ENCODE results near the gene FOXM1. TPM values are rescaled to one million over a fixed set of nuclear protein-coding genes. Genes with fewer than 3 reads are reported as not detected.

The FOXM1 gene
- total and polyA plus RNA-seq, 2 of the 13 experiments (the other 11 are each of a cell fraction or from before 2014, with no cell fraction given) = 17.1 to 25.9 TPM

DNA sequence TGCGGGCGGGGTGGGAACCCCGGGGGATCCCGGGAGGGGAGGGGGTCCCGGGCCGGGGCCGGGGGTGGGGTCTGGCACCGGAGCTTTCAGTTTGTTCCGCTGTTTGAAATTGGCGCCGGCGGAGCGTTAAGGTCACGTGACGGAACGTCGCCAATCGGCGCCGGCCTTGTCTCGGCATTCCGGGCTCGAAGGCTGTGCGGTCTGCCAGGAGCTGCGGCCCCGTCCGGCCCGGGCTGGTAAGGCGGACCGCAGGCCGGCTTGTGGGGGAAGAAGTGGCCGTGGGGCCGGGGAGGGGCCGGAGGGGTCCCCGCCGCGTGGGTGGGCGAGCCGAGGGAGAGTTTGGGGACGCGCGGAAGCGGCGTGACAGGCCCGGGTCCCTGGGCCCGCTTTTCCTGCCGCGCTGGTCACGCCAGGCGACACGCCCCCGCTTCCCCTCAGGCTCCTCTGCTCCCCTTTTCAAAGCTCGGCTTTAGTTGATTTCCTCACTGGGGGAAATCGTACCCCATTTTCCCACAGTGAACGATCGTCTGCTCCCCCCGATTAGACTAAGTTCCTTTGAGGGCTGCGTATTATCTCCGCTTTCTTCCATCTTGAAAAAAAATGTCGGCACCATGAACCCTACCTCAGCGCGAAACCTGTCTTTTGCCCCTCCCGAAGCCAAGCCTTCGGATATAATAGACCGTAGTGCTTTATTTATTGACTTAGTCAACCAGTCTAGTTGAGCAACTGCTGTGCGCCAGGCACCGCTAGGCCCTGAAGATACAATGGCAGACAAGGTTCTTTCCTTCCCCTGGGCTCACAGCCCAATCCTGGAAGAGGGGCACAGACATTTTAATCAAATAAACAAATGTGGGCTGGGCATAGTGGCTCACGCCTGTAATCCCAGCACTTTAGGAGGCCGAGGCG lies at the start of gene FOXM1, which contains the start of gene RHNO1 (continued):
- TF ChIP-seq TSC22D2 (CRISPR knock-in tag; IDR thresholded peaks at IDR 0.05; ENCODE audit: borderline replicate concordance) (0 out of 2 replicates have a peak, but pooled peaks have one; percentile 35), ZNF713 (CRISPR knock-in tag; IDR thresholded peaks at IDR 0.05) (0 out of 2 replicates have a peak, but pooled peaks have one; percentile 63), TAF1 (CRISPR knock-in tag; IDR thresholded peaks at IDR 0.05) (peak; percentile 79), PPARG (CRISPR knock-in tag; conservative IDR thresholded peaks at IDR 0.05) (no peak), ZNF256 (CRISPR knock-in tag; conservative IDR thresholded peaks at IDR 0.05) (no peak), CCDC6 (CRISPR knock-in tag; IDR thresholded peaks at IDR 0.05) (0 out of 2 replicates have a peak, but pooled peaks have one; percentile 51), SOX5 (CRISPR knock-in tag; IDR thresholded peaks at IDR 0.05; ENCODE audit: borderline replicate concordance) (peak; percentile 8; the same call in 1 of the 2 replicates), KAT7 (CRISPR knock-in tag; IDR thresholded peaks at IDR 0.05; ENCODE audit: borderline replicate concordance) (peak; percentile 40; the same call in 1 of the 2 replicates), ZNF44 (CRISPR knock-in tag; IDR thresholded peaks at IDR 0.05) (no peak)
- TF ChIP-seq, protein P1, sequence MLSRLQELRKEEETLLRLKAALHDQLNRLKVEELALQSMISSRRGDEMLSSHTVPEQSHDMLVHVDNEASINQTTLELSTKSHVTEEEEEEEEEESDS (CRISPR knock-in tag; IDR thresholded peaks at IDR 0.05; ENCODE audit: borderline replicate concordance) = peak; percentile 46; the same call in 1 of the 2 replicates
- TF ChIP-seq, protein P2, sequence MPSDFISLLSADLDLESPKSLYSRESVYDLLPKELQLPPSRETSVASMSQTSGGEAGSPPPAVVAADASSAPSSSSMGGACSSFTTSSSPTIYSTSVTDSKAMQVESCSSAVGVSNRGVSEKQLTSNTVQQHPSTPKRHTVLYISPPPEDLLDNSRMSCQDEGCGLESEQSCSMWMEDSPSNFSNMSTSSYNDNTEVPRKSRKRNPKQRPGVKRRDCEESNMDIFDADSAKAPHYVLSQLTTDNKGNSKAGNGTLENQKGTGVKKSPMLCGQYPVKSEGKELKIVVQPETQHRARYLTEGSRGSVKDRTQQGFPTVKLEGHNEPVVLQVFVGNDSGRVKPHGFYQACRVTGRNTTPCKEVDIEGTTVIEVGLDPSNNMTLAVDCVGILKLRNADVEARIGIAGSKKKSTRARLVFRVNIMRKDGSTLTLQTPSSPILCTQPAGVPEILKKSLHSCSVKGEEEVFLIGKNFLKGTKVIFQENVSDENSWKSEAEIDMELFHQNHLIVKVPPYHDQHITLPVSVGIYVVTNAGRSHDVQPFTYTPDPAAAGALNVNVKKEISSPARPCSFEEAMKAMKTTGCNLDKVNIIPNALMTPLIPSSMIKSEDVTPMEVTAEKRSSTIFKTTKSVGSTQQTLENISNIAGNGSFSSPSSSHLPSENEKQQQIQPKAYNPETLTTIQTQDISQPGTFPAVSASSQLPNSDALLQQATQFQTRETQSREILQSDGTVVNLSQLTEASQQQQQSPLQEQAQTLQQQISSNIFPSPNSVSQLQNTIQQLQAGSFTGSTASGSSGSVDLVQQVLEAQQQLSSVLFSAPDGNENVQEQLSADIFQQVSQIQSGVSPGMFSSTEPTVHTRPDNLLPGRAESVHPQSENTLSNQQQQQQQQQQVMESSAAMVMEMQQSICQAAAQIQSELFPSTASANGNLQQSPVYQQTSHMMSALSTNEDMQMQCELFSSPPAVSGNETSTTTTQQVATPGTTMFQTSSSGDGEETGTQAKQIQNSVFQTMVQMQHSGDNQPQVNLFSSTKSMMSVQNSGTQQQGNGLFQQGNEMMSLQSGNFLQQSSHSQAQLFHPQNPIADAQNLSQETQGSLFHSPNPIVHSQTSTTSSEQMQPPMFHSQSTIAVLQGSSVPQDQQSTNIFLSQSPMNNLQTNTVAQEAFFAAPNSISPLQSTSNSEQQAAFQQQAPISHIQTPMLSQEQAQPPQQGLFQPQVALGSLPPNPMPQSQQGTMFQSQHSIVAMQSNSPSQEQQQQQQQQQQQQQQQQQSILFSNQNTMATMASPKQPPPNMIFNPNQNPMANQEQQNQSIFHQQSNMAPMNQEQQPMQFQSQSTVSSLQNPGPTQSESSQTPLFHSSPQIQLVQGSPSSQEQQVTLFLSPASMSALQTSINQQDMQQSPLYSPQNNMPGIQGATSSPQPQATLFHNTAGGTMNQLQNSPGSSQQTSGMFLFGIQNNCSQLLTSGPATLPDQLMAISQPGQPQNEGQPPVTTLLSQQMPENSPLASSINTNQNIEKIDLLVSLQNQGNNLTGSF (CRISPR knock-in tag; IDR thresholded peaks at IDR 0.05) = 0 out of 2 replicates have a peak, but pooled peaks have one; percentile 51
- TF ChIP-seq, protein P3, sequence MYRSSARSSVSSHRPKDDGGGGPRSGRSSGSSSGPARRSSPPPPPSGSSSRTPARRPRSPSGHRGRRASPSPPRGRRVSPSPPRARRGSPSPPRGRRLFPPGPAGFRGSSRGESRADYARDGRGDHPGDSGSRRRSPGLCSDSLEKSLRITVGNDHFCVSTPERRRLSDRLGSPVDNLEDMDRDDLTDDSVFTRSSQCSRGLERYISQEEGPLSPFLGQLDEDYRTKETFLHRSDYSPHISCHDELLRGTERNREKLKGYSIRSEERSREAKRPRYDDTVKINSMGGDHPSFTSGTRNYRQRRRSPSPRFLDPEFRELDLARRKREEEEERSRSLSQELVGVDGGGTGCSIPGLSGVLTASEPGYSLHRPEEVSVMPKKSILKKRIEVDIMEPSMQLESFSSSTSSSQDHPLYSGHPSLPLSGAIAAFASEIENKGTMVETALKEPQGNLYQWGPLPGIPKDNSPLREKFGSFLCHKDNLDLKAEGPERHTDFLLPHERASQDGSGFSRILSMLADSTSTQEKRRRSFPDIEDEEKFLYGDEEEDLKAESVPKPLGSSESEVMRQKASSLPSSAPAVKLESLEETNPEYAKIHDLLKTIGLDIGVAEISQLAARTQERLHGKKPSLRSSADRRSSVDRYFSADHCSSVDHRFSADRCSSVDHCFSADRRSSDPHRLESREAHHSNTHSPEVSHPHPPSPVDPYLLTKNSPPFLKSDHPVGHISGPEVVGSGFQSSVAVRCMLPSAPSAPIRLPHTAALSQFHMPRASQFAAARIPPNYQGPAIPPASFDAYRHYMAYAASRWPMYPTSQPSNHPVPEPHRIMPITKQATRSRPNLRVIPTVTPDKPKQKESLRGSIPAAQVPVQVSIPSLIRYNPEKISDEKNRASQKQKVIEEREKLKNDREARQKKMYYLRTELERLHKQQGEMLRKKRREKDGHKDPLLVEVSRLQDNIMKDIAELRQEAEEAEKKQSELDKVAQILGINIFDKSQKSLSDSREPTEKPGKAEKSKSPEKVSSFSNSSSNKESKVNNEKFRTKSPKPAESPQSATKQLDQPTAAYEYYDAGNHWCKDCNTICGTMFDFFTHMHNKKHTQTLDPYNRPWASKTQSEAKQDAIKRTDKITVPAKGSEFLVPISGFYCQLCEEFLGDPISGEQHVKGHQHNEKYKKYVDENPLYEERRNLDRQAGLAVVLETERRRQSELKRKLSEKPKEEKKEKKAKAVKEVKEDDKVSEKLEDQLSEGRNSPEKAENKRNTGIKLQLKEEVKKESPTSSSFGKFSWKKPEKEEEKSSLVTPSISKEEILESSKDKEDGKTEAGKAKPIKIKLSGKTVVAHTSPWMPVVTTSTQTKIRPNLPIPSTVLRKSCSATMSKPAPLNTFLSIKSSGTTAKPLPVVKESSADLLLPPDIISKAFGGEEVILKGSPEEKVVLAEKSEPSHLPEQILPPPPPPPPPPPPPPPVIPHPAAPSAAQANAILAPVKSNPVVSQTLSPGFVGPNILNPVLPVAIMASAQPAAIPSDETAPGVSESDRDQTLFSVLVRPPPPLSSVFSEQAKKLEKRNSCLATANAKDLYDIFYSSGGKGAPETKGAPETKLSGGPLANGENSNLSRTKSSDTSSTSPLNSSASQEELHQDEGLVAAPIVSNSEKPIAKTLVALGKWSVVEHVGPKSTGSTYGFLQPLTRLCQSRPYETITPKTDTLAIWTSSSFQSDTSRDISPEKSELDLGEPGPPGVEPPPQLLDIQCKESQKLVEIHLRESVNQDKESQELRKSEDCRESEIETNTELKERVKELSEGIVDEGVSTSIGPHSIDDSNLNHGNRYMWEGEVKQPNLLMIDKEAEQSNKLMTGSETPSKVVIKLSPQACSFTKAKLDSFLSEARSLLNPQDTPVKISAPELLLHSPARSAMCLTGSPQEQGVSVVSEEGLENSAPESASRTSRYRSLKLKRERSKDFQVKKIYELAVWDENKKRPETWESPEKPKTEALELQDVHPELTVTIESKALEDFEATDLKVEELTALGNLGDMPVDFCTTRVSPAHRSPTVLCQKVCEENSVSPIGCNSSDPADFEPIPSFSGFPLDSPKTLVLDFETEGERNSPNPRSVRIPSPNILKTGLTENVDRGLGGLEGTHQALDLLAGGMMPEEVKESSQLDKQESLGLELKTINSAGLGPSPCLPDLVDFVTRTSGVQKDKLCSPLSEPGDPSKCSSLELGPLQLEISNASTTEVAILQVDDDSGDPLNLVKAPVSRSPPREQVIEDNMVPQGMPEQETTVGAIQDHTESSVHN (CRISPR knock-in tag; IDR thresholded peaks at IDR 0.05) = no peak
